Temporal lobe (tissue), 1 donor: Measurements from ENCODE around the gene ZNF418. TPM values are rescaled to one million over a fixed set of nuclear protein-coding genes. Genes with fewer than 3 reads are reported as not detected.

ENCODE experiments used
- total RNA-seq: library from RNA; depleted of rRNA; stranded (reverse); fragments of >200 nt; gene quantifications from one replicate; pipeline ENCODE4 v1.2.3, GENCODE V29; 2014

The ZNF418 gene
- total RNA-seq, 1 donor from 2014 or later: 35.9 TPM

Other genes with a start within 250 kb of the ZNF418 start
- gene ZNF154, start 226.2 kb downstream of the ZNF418 start, total RNA-seq: 29.0 TPM
- 23.6 TPM for gene ZNF671, start 207.8 kb downstream of the ZNF418 start, total RNA-seq
- gene ZNF776, start 188.6 kb downstream of the ZNF418 start, total RNA-seq: 40.8 TPM
- gene ZNF586, start 165.7 kb downstream of the ZNF418 start, total RNA-seq: 50.2 TPM
- 6.1 TPM for gene ZNF552, start 120.5 kb downstream of the ZNF418 start, total RNA-seq
- gene ZNF587B, start 105.1 kb downstream of the ZNF418 start, total RNA-seq: 15.5 TPM
- 21.6 TPM for gene ZNF587, start 85.5 kb downstream of the ZNF418 start, total RNA-seq
- gene ZNF814, start 46.4 kb downstream of the ZNF418 start, total RNA-seq: 23.1 TPM
- gene ZNF417, start 18.8 kb downstream of the ZNF418 start, total RNA-seq: 34.7 TPM
- gene ZNF256, start 12.3 kb upstream of the ZNF418 start, total RNA-seq: 14.3 TPM
- 0.25 TPM for gene C19orf18, start 39.1 kb upstream of the ZNF418 start, total RNA-seq
- gene ZNF606, start 67.4 kb upstream of the ZNF418 start, total RNA-seq: 48.9 TPM
- 2.2 TPM for gene ZSCAN1, start 98.6 kb upstream of the ZNF418 start, total RNA-seq
- 9.8 TPM for gene ZNF135, start 123.9 kb upstream of the ZNF418 start, total RNA-seq
- 83.6 TPM for gene ZSCAN18, start 162.8 kb upstream of the ZNF418 start, total RNA-seq
- 26.3 TPM for gene ZNF329, start 215.4 kb upstream of the ZNF418 start, total RNA-seq
- gene ZNF274, start 247.7 kb upstream of the ZNF418 start, total RNA-seq: 18.7 TPM